H7 (cell line): Measurements from ENCODE around the gene S100G. TPM values are rescaled to one million over a fixed set of nuclear protein-coding genes. Genes with fewer than 3 reads are reported as not detected.

Source experiments
- DNase-seq: peaks from one replicate; pipeline ENCODE4 v3.0.0; 2012
- H3K27me3 ChIP-seq: 2 replicates; pipeline ENCODE4 v1.6.0; 2011; ENCODE audit warnings: mild to moderate bottlenecking, low read length; ENCODE audit not compliant: control insufficient read depth, insufficient read depth
- H3K36me3 ChIP-seq: replicated peaks from 2 replicates; pipeline ENCODE4 v1.5.1; 2011; ENCODE audit warnings: low read length; ENCODE audit not compliant: control insufficient read depth, insufficient read depth
- H3K4me3 ChIP-seq: 2 replicates; pipeline ENCODE4 v1.5.1; 2011; ENCODE audit warnings: low read depth, mild to moderate bottlenecking, control low read depth, low read length, moderate library complexity; ENCODE audit not compliant: insufficient read depth
- total RNA-seq: library from RNA; depleted of rRNA; stranded (reverse); fragments of >200 nt; shearing (Covaris generic); gene quantifications from 2 replicates; pipeline ENCODE4 v1.2.3, GENCODE V29; 2014

S100G gene
- total RNA-seq, 1 experiment from 2014 or later = not detected

- Histone ChIP-seq H3K36me3 (peaks cover 2% of the 10 kb centered on the region), H3K27me3 (no peaks in the 10 kb centered on the region), H3K4me3 (no peak overlapping the region)
- no peak for DNase-seq
These were observed 16.2 kb upstream of the S100G start for GRCh38 chrX:16633754-16634153.

- H3K27me3 ChIP-seq = no peaks in the 10 kb centered on the region
- peaks cover 3% of the 10 kb centered on the region for H3K36me3 ChIP-seq
- no peak overlapping the region for H3K4me3 ChIP-seq
- DNase-seq = no peak
These were observed 14.9 kb upstream of the S100G start for GRCh38 chrX:16635040-16635439.

DNA sequence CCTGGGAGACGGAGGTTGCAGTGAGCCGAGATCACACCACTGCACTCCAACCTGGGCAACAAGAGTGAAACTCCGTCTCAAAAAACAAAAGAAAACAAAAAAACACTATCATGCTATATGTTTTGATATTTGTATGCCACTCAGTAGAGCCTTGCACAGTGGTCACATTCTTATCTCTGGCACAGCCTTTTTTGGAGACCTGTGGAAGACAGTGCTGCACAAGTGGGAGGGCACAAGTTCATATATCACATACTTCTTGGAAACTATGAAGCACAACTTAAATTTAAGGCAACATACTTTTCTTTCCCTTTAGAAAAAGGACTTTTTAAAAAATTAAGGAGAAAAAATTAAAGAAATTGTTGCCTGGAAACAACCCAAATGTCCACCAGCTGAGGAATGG is 14.4 kb upstream of the S100G start:
- Histone ChIP-seq H3K27me3 (no peaks in the 10 kb centered on the region), H3K4me3 (no peak overlapping the region), H3K36me3 (peaks cover 3% of the 10 kb centered on the region)
- DNase-seq = no peak

DNA sequence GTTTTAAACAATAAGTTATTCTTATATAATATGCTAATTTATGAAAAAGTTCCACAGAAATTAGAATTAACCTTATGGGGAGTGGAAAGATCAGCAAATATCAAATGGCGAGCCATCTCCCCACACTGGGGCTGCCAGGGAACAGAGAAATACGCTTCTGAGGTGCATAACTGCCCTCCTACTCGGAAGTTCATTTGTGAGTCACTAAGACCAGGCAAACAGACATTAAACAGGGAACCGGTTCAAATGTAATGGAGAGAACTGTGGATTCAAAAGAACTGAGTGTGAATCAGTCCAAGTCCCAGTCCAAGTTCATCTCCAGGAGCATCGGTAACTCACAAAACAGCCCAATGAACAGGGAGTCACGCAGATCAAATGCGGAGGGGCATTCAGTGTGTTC is 11.4 kb upstream of the S100G start:
- Histone ChIP-seq H3K27me3 (no peaks in the 10 kb centered on the region), H3K36me3 (peaks cover 2% of the 10 kb centered on the region), H3K4me3 (no peak overlapping the region)
- no peak for DNase-seq

DNA sequence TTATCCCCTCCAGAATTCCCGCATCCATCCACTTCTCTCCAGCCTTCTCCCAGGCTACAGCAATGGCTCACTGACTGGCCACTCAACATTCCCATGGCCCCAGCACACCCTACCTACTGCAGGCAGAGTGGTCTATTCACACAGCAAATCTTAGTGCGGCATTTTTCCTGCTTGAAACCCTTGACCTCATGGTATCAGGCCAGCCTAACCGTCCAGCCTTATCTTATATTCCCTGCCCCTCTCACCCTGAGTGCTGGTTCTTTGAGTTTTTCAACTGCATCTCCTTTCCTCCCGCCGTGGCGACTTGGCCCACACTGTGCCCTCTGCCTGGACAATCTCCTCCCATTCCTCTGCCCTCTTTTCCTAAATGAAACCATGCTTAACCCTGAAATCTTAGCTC is 10.0 kb upstream of the S100G start:
- DNase-seq = no peak
- H3K27me3 ChIP-seq = no peaks in the 10 kb centered on the region

GRCh38 chrX:16640823-16641222 is 9.1 kb upstream of the S100G start:
- DNase-seq = no peak
- peaks cover 3% of the 10 kb centered on the region for H3K36me3 ChIP-seq
- no peak overlapping the region for H3K4me3 ChIP-seq
- H3K27me3 ChIP-seq = no peaks in the 10 kb centered on the region

More for the DNA sequence above, 10.0 kb upstream of the S100G start:
- Histone ChIP-seq H3K4me3 (no peak overlapping the region), H3K36me3 (peaks cover 2% of the 10 kb centered on the region)

DNA sequence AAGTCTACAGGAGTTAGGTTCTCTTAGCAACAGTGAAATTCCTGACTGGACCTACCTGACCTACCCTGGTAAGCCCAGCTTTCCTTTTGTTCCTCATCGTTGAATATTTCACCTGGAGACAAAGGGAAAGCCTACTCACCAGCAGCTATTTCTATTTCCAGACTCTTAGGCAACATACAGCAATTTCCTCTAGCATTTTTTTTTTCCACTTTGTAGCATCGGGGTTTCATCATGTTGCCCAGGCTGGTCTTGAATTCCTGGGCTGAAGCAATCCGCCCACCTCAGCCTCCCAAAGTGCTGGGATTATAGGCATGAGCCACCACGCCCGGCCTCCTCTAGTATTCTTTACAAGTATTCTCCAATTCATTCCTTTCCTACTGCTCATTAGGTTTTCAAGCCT is 6.8 kb upstream of the S100G start:
- H3K36me3 ChIP-seq = peaks cover 5% of the 10 kb centered on the region
- peak; percentile 50 for DNase-seq
- H3K27me3 ChIP-seq = no peaks in the 10 kb centered on the region
- no peak overlapping the region for H3K4me3 ChIP-seq

DNA sequence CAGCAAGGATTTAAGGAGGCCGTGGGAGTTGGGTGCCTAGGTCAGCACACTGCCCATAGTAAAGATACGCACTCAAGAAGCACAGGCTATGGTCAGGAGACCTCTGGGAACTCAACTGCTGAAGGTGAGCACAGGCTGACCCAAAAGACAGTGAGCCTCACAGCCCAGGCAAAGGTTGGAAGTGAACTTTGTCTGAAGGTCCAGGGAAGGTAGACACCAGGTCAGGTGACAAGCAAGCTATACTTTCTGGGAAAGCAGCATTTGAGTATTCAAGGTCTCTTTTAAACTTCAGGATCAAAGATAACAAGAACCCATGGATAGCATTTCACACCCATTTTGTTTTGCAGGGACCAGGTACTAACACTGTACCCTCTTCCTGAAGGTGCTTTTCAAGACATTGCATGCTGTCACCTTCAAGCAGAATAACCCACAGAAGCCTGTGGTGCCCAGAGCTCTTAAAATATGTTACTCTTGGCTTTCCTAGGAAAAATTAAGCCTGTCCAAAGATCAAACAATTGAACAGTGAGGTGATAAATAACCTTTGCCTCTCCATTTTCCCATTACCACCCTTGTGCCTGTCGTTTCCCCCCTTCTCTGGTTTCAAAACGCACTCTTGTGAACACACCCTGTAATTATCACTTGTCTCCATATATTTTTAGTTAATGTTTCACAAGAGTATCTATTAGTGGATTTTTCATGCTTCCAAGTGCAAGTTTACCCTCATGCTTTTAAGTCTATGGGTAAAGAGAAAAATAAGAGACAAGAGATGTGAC is 3.4 kb upstream of the S100G start:
- Histone ChIP-seq H3K4me3 (no peak overlapping the region), H3K27me3 (no peaks in the 10 kb centered on the region), H3K36me3 (peaks cover 4% of the 10 kb centered on the region)
- DNase-seq = no peak

DNA sequence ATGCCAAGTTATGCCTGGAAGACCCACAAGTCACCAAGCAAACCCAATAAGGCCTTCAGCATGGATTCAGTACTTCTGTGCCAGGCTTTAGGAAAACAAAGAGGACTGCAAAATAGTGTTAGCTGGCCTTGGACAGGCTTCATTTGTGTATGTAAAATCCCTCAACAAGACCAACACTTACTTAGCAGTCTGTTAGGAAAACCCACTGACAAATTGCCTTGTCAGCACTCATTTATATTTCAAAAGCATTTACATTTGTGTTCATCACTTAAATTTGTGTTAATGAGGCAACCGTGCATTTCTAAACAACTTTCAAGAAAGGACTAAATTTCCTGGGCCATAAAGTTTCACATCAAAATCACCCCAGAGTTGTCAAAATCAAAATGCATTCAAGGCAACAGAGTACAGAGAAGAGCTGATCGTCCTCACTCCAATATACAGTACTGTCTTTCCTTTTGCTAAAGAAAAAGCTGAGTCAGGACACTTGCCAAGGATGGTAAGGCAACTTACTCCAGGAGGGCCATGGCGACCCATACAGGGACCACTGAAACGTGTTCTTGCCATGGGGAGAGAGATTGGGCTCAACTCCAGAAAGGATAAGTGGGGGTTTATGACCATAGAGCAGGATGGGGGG is 1.6 kb downstream of the S100G start:
- H3K4me3 ChIP-seq = no peak overlapping the region
- H3K36me3 ChIP-seq = peaks cover 4% of the 10 kb centered on the region
- no peaks in the 10 kb centered on the region for H3K27me3 ChIP-seq
- DNase-seq = no peak

GRCh38 chrX:16653424-16653823 is 3.5 kb downstream of the S100G start:
- Histone ChIP-seq H3K27me3 (no peaks in the 10 kb centered on the region), H3K4me3 (no peak overlapping the region), H3K36me3 (peaks cover 1% of the 10 kb centered on the region; the same call in 1 of the 2 replicates)
- no peak for DNase-seq

- H3K27me3 ChIP-seq = no peaks in the 10 kb centered on the region
- no peak for DNase-seq
- H3K36me3 ChIP-seq = peaks cover 1% of the 10 kb centered on the region; the same call in 1 of the 2 replicates
- no peak overlapping the region for H3K4me3 ChIP-seq
These were observed 4.1 kb downstream of the S100G start for GRCh38 chrX:16654093-16654492.

- H3K27me3 ChIP-seq = no peaks in the 10 kb centered on the region
- no peak for DNase-seq
- H3K4me3 ChIP-seq = no peak overlapping the region
- H3K36me3 ChIP-seq = peaks cover 2% of the 10 kb centered on the region
These were observed 8.3 kb downstream of the S100G start for GRCh38 chrX:16658284-16658683.

- Histone ChIP-seq H3K4me3 (no peak overlapping the region), H3K36me3 (peaks cover 5% of the 10 kb centered on the region), H3K27me3 (no peaks in the 10 kb centered on the region)
- DNase-seq = no peak
These were observed 9.4 kb downstream of the S100G start for GRCh38 chrX:16659321-16659720.

GRCh38 chrX:16661495-16661894 is 11.5 kb downstream of the S100G start:
- DNase-seq = no peak
- Histone ChIP-seq H3K36me3 (peaks cover 6% of the 10 kb centered on the region), H3K4me3 (no peak overlapping the region)

GRCh38 chrX:16662402-16662801 is 12.4 kb downstream of the S100G start:
- H3K36me3 ChIP-seq = peaks cover 6% of the 10 kb centered on the region
- no peak overlapping the region for H3K4me3 ChIP-seq
- no peaks in the 10 kb centered on the region for H3K27me3 ChIP-seq
- no peak for DNase-seq

More at GRCh38 chrX:16661495-16661894, 11.5 kb downstream of the S100G start:
- H3K27me3 ChIP-seq = no peaks in the 10 kb centered on the region
